GM12878 (cell line): ENCODE data around the gene ZFTA.

ENCODE experiments used
- CEBPB ChIP-seq, 2 experiments: fragments of 150-350 bp in 1 of 2; IDR thresholded peaks; 2 replicates each; pipeline ENCODE4 v1.6.1; 2012 to 2014; ENCODE audit warnings: low read depth in 2 of 2, low read length in 2 of 2, borderline replicate concordance in 1 of 2, inconsistent platforms in 1 of 2
- CTCF ChIP-seq, 3 experiments: IDR thresholded peaks in 2 of 3; conservative IDR thresholded peaks in 1 of 3; 2 replicates each; pipeline ENCODE4 v1.5.1; 2011; ENCODE audit warnings: low read depth in 3 of 3, low read length in 3 of 3, mild to moderate bottlenecking in 3 of 3, control low read depth in 2 of 3, moderate library complexity in 2 of 3, inconsistent platforms in 1 of 3, mixed read lengths in 1 of 3; ENCODE audit not compliant: control insufficient read depth in 2 of 3, insufficient read depth in 1 of 3; ENCODE audit errors: extremely low read depth in 1 of 3
- EP300 ChIP-seq, 2 experiments: fragments of 150-350 bp in 1 of 2; IDR thresholded peaks; 2 replicates each; pipeline ENCODE4 v1.6.1; 2011 to 2012; ENCODE audit warnings: low read depth in 2 of 2, low read length in 2 of 2, borderline replicate concordance in 1 of 2, improper control_type of control experiment in 1 of 2, inconsistent platforms in 1 of 2; ENCODE audit not compliant: control insufficient read depth in 1 of 2
- EZH2 ChIP-seq: IDR thresholded peaks from 2 replicates; pipeline ENCODE4 v1.6.1; 2012; ENCODE audit warnings: low read depth, mild to moderate bottlenecking, control low read depth, inconsistent platforms, low read length, borderline replicate concordance; ENCODE audit not compliant: control insufficient read depth
- MYC ChIP-seq: IDR thresholded peaks from 2 replicates; pipeline ENCODE4 v1.6.1; 2011; ENCODE audit warnings: mild to moderate bottlenecking, low read length, moderate library complexity, inconsistent platforms; ENCODE audit not compliant: insufficient read depth, insufficient replicate concordance, insufficient read length, severe bottlenecking
- NFYB ChIP-seq: IDR thresholded peaks from 2 replicates; pipeline ENCODE4 v1.6.1; 2011; ENCODE audit warnings: low read depth, mild to moderate bottlenecking, low read length, improper control_type of control experiment, moderate library complexity; ENCODE audit not compliant: insufficient read depth
- NKRF ChIP-seq: fragments of 450-650 bp; conservative IDR thresholded peaks from 2 replicates; pipeline ENCODE4 v1.6.1; 2017; ENCODE audit warnings: mild to moderate bottlenecking, moderate library complexity
- SP1 ChIP-seq: IDR thresholded peaks from one replicate; pipeline ENCODE4 v1.6.1; 2011; ENCODE audit warnings: low read depth, low read length
- SPI1 ChIP-seq: IDR thresholded peaks from 2 replicates; pipeline ENCODE4 v1.6.1; 2011; ENCODE audit warnings: low read depth, mild to moderate bottlenecking, low read length, moderate library complexity, borderline replicate concordance; ENCODE audit not compliant: insufficient read depth
- TCF3 ChIP-seq: IDR thresholded peaks from 2 replicates; pipeline ENCODE4 v1.6.1; 2012; ENCODE audit warnings: low read depth, mild to moderate bottlenecking, low read length, borderline replicate concordance; ENCODE audit not compliant: insufficient read depth

- TF ChIP-seq SP1, result no peak
- no peak for TF ChIP-seq CEBPB (IDR thresholded peaks at IDR 0.05; ENCODE audit: borderline replicate concordance in 1 of 2, low read depth in 2 of 2, low read length in 2 of 2)
- no peak for TF ChIP-seq MYC
- TF ChIP-seq NFYB, result no peak
- TF ChIP-seq SPI1, result no peak
- no peak for TF ChIP-seq EP300 (IDR thresholded peaks at IDR 0.05; ENCODE audit: borderline replicate concordance in 1 of 2, control insufficient read depth in 1 of 2, low read depth in 2 of 2, low read length in 2 of 2)
- no peak for TF ChIP-seq CTCF (IDR thresholded peaks at IDR 0.05 in 2 of 3, conservative IDR thresholded peaks at IDR 0.05 in 1 of 3; ENCODE audit: control insufficient read depth in 2 of 3, extremely low read depth in 1 of 3, insufficient read depth in 1 of 3, low read depth in 3 of 3, low read length in 3 of 3)
- TF ChIP-seq NKRF, result no peak
- TF ChIP-seq TCF3, result no peak
- TF ChIP-seq EZH2, result no peak
Measured at GRCh38 chr11:63816732-63817131, 48.2 kb upstream of the ZFTA start.
